BJ (cell line): ENCODE measurements around the gene CDK4. TPM values are rescaled to one million over a fixed set of nuclear protein-coding genes. Genes with fewer than 3 reads are reported as not detected.
A peak's percentile ranks its signal among the peaks of the same experiment; 100 is the strongest.

ENCODE experiments used
- CTCF ChIA-PET: fragments of 350-600 bp; formaldehyde crosslinking; extraction: SDS; loops from one replicate; lab custom pipeline; 2021; ENCODE audit warnings: antibody characterized with exemption, inconsistent platforms; lab: Yijun Ruan, JAX
- POLR2A ChIA-PET: fragments of 300-600 bp; sonication (Branson Sonifier 250); formaldehyde crosslinking; extraction: SDS; loops from one replicate; lab custom pipeline; 2021; ENCODE audit warnings: antibody characterized with exemption; lab: Charles Lee
- DNase-seq: peaks from one replicate; pipeline ENCODE4 v3.0.0-alpha.2; 2011; ENCODE audit warnings: low read depth
- H3K27me3 ChIP-seq: 2 replicates; pipeline ENCODE4 v1.6.0; 2011; ENCODE audit warnings: low read length; ENCODE audit not compliant: control insufficient read depth, insufficient read depth
- H3K36me3 ChIP-seq: 2 replicates; pipeline ENCODE4 v1.5.1; 2011; ENCODE audit warnings: low read length; ENCODE audit not compliant: control insufficient read depth, insufficient read depth
- H3K4me3 ChIP-seq: 2 replicates; pipeline ENCODE4 v1.5.1; 2011; ENCODE audit warnings: low read depth, mild to moderate bottlenecking, control low read depth, low read length
- polyA plus RNA-seq: library from polyadenylated mRNA; depleted of rRNA; stranded (reverse); fragments of >200 nt; gene quantifications from 2 replicates; pipeline ENCODE4 v1.2.3, GENCODE V29; 2011
- TF ChIP-seq, protein P1 (sequence below): IDR thresholded peaks from 2 replicates; pipeline ENCODE4 v1.5.1; 2011; ENCODE audit warnings: low read depth, mild to moderate bottlenecking, control low read depth, inconsistent platforms, low read length, moderate library complexity; ENCODE audit not compliant: insufficient read depth

Gene CDK4
- polyA plus RNA-seq, 1 experiment = 293 TPM

DNA sequence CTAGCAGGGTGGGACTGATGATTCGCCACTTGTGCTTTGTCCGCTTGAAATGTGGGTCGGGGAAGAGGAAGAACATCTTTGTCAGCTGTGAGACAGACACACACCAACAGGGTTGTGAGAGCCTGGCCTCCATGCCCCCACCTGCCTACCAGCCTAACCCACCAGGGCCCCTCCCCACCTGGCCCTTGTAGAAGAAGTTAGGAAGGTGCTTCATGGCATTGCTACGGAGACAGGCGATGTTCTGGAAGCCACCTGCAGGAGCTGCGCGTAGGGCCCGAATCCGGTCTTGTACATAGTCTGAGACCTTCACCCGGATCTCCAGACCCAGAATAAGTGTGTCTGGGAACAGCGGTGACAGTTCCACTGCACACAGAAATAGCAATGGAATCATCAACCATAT lies 17.5 kb upstream of the CDK4 start:
- TF ChIP-seq, protein P1, sequence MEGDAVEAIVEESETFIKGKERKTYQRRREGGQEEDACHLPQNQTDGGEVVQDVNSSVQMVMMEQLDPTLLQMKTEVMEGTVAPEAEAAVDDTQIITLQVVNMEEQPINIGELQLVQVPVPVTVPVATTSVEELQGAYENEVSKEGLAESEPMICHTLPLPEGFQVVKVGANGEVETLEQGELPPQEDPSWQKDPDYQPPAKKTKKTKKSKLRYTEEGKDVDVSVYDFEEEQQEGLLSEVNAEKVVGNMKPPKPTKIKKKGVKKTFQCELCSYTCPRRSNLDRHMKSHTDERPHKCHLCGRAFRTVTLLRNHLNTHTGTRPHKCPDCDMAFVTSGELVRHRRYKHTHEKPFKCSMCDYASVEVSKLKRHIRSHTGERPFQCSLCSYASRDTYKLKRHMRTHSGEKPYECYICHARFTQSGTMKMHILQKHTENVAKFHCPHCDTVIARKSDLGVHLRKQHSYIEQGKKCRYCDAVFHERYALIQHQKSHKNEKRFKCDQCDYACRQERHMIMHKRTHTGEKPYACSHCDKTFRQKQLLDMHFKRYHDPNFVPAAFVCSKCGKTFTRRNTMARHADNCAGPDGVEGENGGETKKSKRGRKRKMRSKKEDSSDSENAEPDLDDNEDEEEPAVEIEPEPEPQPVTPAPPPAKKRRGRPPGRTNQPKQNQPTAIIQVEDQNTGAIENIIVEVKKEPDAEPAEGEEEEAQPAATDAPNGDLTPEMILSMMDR = no peak
- peaks cover 2% of the 10 kb centered on the region; the same call in 1 of the 2 replicates for H3K36me3 ChIP-seq
- no peak for DNase-seq
- POLR2A ChIA-PET = no interaction called here
- H3K27me3 ChIP-seq = peaks cover 4% of the 10 kb centered on the region; the same call in 1 of the 2 replicates
- CTCF ChIA-PET = interaction anchor here (1.4 kb wide), 1 partner anchor 10 kb away, joined by 4 read pairs; no protein-coding TSS in a partner anchor
- no peak overlapping the region for H3K4me3 ChIP-seq

DNA sequence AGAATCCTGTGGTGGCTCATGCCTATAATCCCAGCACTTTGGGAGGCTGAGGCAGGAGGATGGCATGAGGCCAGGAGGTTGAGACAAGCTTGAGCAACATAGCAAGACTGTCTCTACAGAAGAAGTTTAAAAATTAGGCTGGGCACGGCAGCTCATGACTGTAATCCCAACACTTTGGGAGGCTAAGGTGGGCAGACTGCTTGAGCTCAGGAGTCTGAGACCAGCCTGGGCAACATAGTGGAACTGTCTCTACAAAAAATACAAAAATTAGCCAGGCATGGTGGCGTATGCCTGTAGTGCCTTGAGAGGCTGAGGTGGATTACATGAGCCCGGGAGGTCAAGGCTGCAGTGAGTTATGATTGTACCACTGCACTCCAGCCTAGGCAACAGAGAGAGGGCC lies 15.8 kb upstream of the CDK4 start:
- DNase-seq = no peak
- POLR2A ChIA-PET = no interaction called here
- peaks cover 2% of the 10 kb centered on the region; the same call in 1 of the 2 replicates for H3K36me3 ChIP-seq
- TF ChIP-seq, protein P1 = no peak
- no peak overlapping the region for H3K4me3 ChIP-seq
- peaks cover 8% of the 10 kb centered on the region; the same call in 1 of the 2 replicates for H3K27me3 ChIP-seq
- CTCF ChIA-PET = interaction anchor here (1.1 to 2.0 kb wide), 4 partner anchors 11 to 42 kb away, joined by 3 to 12 read pairs (median 4); no protein-coding TSS in a partner anchor

DNA sequence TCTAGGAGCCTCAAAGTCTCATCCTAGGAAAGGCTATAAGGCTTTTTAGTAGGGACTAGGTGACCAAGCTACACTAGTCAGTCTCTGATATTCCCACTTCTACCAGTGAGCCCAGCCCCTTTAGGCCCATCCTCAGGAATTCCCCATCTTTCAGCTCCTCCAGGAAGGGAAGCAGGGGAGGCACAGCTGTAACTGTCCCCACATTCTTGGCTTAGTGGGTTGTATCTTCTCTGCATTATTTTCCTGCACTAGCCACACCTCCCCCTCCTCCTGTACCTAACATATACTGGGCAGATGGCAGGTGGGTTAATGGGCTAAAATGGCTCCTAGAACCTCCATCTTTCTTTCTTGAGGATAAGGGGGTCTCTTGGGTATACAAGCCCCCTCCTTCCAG lies 15.2 kb upstream of the CDK4 start:
- no peak overlapping the region for H3K4me3 ChIP-seq
- TF ChIP-seq, protein P1 = no peak
- H3K36me3 ChIP-seq = peaks cover 2% of the 10 kb centered on the region; the same call in 1 of the 2 replicates
- POLR2A ChIA-PET = no interaction called here
- peaks cover 8% of the 10 kb centered on the region; the same call in 1 of the 2 replicates for H3K27me3 ChIP-seq
- CTCF ChIA-PET = interaction anchor here (1.1 to 2.0 kb wide), 5 partner anchors 11 to 70 kb away, joined by 3 to 12 read pairs (median 3); no protein-coding TSS in a partner anchor
- no peak for DNase-seq

DNA sequence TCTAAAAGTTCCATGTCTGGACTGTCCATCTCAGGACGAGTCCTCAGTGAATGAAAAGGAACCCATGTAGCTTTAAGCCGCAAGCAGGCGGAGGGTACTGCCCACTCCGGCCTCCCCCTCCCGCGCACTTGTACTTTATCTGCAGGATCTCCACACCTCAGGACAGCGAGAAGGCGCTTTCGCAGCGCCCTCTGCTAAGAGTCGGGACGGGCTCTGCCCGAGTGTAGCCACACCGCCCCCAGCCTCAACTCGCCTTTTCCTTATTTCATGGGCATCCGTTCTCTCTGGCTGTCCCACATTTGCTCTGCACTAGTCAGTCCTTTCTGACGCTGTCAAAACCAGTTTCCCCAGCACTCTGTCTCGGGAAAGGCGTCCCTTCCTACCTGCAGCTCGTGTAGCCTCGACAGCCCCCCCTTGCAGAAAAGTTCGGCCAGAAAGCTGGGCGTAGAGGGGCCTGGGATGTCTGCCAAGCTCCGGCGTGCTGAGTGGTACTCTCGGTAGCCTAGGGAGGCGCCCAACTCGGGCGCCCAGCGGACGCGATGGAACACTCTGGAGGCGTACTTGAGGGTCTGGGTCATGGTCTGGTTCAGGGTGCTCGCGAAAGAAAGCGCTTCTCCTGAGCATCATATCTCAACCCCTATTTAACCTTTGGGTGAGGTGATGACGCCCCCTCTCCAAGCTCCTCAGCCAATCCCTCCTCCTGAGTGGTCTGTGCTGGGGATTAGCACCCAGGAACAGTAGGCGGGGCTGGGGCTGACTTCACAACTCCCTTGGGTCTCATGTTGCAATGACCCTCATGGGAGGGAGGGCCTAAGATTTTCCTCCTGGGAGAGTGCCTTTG lies 14.6 kb upstream of the CDK4 start, which contains the start of gene CYP27B1:
TSS of gene CYP27B1 (minus strand) at position 615 of the 841 bp plus-strand sequence. CDS start at position 578, 37 bp downstream.
- Histone ChIP-seq H3K27me3 (peaks cover 8% of the 10 kb centered on the region; the same call in 1 of the 2 replicates), H3K36me3 (peaks cover 2% of the 10 kb centered on the region; the same call in 1 of the 2 replicates), H3K4me3 (peak within 1 kb of the TSS; percentile 11)
- CTCF ChIA-PET = interaction anchor here (0.5 to 2.0 kb wide), 5 partner anchors 10 to 70 kb away, joined by 3 to 12 read pairs (median 3); no protein-coding TSS in a partner anchor
- TF ChIP-seq, protein P1 = 0 out of 2 replicates have a peak, but pooled peaks have one; percentile 5
- no peak for DNase-seq
- POLR2A ChIA-PET = interaction anchor here (0.5 kb wide), 1 partner anchor 80 kb away, joined by 6 read pairs; the partner anchor contains the start of gene CTDSP2
